CD1c-positive myeloid dendritic cell (primary cell): ENCODE data around the gene TNS4.
"Not testable (repeated sequence)": the region's sequence is repeated elsewhere in the genome, so short reads cannot be mapped to it uniquely, and the experiment has no call there.

Experiments
- DNase-seq: peaks from one replicate; pipeline ENCODE4 v3.0.0-alpha.2; 2016; ENCODE audit errors: extremely low spot score

Gene TNS4

GRCh38 chr17:40501499-40501911 lies at the start of gene TNS4:
TNS4 (minus strand) TSS chr17:40501623; CDS start chr17:40496425, 5,198 bp downstream.
- no peak for DNase-seq

- DNase-seq: no peak
Observed at GRCh38 chr17:40550608-40551007, 49.2 kb upstream of the TNS4 start.

- DNase-seq: no peak
Observed at GRCh38 chr17:40548982-40549685, 47.7 kb upstream of the TNS4 start.

- no peak for DNase-seq
Observed at GRCh38 chr17:40548491-40548981, 47.1 kb upstream of the TNS4 start.

DNA sequence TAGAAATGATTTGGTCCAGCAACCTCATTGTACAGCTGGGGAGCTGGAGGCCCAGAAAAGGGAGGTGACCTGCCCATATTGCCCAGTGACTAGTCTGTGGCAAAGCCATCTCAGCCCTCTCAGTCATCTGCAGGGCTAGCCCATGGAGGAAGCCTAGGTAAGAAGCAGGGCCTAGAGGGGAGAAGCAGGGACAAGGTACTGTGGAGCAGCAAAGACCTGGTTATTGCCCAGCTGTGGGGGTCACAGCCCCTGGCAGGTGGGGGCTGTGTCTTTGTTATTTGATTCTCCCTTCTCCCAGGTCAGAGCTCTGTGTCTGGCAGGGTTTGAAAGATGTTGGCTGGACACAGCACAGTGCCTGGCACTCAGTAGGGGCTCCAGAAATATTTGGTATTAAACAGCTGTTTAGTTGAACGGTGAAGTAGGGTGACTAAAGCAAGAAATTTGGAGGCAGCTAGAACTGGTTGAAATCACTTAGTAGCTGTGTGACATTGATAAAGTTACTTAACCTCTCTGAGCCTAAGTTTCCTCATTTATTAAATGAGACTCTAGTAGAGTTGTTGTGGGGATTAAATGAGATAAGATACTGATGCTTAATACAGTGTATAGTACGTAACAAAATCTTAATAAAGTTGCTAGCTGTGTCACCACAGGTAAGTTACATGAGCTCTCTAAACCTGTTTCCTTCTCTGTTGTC lies 46.5 kb upstream of the TNS4 start:
- DNase-seq: no peak

DNA sequence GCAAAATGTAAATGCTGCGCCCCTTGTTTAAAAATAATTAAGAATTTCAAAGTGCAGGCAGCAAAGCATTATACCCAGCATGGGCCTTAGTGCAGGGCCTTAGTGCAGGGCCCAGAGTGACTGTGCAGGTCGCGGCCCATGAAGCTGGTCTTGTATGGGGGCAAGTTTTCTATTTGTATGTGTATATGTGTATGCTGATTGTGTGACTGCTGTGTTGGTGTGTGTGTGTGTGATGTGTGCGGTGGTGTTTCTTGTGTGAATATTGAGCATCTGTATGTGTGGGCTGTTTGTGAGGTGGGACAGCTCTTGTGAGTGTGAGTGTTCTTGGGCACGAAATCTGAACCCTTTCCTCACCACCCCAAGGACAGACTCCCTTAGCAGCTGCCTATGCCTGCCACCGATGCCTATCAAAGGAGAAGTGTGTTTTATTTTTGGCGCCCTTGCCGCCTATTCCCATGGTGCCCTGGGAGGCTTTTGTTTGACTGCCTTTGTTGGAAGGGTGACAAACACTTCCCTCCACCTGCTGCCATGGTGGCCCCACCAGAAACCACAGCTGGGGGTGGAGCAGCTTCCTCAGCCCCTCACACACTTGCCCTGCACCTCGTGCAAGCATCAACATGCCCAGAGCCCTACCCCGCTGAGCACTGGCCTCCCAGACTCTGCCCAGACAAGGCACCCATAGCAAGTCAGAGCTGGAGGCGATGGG lies 45.8 kb upstream of the TNS4 start:
- no peak for DNase-seq

DNA sequence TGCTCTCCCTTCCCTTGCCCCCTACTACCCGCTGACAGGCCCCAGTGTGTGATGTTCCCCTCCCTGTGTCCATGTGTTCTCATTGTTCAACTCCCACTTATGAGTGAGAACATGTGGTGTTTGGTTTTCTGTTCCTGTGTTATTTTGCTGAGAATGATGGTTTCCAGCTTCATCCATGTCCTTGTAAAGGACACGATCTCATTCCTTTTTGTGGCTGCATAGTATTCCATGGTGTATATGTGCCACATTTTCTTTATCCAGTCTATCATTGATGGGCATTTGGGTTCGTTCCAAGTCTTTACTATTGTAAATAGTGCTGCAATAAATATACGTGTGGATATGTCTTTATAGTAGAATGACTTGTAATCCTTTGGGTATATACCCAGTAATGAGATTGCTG lies 45.1 kb upstream of the TNS4 start:
- DNase-seq: not testable (repeated sequence)

GRCh38 chr17:40545660-40546059 lies 44.2 kb upstream of the TNS4 start:
- no peak for DNase-seq

DNA sequence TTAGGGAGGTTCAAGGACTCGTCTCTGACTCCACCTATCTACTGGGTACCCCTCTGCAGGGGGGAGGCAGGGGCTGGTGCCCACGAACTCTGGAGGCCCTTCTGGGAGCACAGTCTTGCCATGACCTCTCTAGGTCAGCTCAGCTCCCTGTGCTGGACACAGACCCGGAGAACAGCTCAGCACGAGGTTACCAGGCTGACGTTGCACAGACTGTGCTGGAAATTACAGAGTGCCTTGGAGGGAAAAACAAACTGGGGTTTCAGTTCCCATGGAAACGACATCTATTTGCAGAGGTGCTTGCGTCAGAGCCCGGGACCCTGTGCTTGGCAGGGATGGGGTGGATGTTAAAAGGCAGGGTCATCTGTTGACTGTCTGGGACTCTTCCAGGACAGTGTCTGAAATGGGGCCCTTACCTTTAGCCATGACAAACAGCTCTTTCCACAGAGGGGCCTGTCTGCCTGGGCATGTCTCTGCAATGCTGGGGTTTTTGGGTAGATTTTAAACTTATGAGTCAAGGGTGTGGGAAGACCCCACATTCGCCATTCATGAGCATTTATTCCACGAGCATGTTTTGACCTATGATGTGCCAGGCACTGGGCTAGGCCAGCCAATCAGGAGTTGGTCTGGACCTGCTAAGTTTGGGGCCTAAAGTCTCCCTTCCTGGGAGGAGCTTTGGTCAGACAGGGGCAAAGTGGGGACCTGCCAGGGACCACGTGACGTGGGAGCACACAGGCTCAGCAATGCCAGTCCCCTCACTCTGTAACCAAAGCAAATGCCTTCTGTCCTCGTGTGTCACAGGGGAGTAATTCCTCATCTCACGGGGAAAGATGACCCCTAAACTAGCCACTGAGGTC lies 41.4 kb upstream of the TNS4 start:
- DNase-seq: peak; percentile 54

- DNase-seq: no peak
Observed at GRCh38 chr17:40541873-40542557, 40.6 kb upstream of the TNS4 start.

DNA sequence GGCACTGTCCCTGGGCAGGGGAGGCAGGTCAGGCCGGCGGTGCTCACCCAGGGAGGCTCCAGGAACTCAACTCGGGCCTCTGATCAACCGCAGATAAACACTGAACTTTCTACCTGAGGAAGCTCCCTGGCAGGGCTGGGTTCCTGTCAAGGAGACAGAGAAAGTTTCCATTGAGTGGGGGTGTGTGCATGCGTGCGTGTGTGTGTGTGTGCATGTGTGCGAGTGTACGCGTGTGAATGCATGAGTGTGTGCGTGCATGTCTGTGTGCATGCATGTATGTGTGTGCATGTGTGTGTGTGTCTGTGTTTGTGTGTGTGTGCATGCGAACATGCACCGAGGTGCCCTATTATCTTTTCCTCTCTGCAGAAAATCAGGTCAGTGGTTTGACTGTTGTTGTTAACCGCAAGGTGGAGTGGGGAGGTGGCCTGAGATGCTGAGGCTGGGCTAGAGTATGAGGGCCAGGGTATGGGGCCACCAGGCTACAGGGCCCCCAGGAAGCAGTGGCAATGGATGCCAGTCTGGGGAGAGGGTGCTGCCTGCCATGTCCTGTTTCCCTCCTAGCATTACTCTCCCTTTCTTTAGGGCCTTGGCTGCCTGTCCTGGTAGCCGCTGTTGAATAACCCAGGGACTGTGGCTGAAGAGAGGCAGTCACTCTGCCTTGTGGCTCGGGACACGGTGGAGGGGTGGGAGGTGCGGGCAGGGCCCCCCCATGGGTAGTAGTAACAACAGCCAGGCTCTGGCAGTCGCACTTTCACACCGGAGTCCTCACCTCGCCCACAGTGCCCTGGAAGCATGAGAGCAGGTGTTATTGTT lies 39.8 kb upstream of the TNS4 start:
- peak; percentile 35 for DNase-seq

GRCh38 chr17:40540448-40540847 lies 39.0 kb upstream of the TNS4 start:
- no peak for DNase-seq

- no peak for DNase-seq
Observed at GRCh38 chr17:40539711-40540411, 38.4 kb upstream of the TNS4 start.

DNA sequence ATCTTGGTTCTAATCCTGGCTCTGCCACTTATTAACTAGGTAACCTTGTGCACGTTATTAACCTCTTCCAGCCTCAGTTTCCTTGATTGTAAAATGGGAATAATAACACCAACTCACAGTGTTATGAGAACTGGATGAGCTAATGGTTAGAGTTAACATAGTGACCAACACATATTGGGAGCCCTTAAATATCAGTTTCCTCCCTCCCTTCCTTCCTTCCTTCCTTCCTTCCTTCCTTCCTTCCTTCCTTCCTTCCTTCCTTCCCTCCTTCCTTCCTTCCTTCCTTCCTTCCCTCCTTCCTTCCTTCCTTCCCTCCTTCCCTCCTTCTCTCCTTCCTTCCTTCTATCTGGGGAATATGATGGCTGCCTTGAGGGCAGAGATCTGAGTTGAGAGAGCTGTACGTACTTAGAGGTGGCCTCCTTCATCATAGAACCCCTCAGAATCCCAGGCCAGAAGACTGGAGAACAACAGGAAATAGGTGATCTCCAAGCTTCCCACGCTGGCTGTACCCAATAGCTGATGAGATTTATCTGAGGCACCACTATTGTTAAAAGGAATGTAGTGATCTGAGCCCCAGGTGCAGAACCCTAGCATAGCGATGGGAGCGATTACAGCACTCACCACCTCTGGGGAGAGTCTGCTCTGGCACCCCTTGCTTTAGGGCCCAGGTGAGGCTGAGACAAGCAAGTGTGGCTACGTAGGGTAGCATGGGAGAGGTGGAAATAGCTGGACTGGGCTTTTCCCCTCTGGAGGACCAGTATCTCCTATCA lies 37.7 kb upstream of the TNS4 start:
- DNase-seq: no peak

GRCh38 chr17:40538019-40538935 lies 36.9 kb upstream of the TNS4 start:
- no peak for DNase-seq

DNA sequence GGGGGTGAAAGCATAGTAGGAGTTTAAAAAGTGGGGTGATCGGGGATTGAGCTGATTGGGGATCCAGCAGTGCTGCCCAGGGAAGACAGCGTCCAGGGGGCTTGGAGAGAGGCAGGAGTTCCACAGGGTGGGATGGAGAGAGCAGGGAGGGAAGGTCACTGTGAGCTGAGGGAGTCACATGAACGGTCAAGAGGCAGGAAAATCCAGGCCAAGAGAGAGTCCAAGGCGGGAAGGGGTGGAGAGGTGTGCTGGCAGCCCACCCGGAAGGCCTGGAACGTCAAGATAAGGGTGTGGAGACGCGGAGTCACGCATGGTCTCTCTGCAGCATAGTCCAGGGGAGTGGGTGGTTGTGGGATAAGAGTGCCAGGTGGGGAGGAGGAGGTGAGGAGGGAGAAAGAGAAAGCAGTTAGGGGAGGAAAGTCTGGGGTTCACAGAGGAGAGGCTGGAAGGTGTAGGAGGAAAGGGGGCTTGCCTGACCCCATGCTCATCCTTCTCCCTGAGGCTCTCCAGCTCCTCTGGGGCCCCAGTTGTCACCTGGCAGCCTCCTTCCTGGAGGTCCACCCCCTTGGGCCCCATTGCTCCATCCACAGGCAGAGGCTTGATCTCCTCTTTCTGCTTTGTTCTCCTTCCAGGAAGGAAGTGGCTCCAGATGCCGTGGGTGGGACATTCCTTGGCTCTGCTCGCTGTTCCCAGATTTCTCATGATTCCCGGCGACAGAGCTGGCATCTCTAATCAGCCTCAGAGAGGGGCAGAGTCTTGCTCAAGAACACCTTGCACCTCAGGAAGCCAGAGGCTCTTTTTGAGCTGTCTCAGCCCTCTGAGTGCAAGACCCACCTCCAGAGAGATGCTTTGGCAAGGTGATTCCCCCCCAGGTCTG lies 35.1 kb upstream of the TNS4 start:
- DNase-seq: no peak

DNA sequence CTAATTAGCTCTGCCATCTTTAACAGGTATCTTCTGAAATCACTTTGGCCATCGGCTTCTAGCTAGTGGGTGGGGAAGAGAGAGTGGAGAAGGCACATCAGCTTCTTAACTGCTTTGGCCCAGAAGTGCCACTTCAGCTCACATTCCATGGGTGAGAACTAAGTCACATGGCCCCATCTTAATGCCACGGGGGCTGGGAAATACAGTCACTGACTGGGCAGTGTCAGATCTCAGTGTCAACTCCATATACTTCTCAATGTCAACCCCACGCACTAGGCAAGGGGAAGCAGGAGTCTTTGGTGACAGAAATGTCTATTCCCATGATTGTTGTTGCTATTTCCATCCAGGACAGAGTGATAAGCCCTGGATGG lies 34.5 kb upstream of the TNS4 start:
- no peak for DNase-seq
